ENCODE data around the gene ATP11A. TPM values are rescaled to one million over a fixed set of nuclear protein-coding genes. Genes with fewer than 3 reads are reported as not detected.
"Not testable (repeated sequence)": the region's sequence is repeated elsewhere in the genome, so short reads cannot be mapped to it uniquely, and the experiment has no call there.

Gene ATP11A
- total RNA-seq, 3 donors from 2014 or later, result 22.1 to 27.2 (median 26.8) TPM

DNA sequence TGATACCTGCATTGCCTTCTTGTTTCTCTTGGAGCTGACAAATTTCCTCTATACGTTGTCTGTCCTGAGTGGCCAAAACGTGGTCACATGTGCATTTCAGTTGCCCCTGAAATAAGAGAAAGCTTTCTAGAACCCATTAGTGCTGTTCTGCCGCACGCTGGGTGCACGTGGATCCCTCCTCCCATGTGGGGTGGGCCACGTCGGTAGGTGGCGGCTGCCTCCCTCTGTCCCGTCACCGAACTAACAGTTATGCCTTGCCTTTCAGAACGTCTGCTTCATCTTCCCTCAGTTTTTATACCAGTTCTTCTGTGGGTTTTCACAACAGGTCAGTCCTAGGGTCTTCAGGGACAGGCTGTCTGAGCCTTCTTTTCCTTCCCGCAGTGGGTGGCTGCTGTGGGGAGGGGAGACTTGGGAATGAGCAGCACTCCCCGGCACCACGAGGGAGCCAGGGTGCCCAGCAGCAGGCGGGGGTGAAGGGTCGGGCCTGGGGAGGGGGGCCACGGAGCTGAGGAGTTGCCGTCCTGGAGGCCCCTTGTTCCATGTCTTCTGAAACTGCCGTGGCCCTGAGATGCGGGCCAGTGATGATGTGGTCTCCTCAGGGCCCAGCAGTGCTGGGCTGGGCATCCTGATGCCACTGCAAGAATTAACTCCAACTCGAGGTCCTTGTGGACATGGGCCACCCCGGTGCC, 169.4 kb downstream of the ATP11A start:
- no peak for DNase-seq (ENCODE audit: low spot score in 2 of 2)
- Histone ChIP-seq H3K4me1 (no peaks in the 10 kb centered on the region), H3K27ac (no peak overlapping the region), H3K4me3 (no peak overlapping the region), H3K27me3 (no peaks in the 10 kb centered on the region), H3K36me3 (no peaks in the 10 kb centered on the region), H3K9me3 (no peaks in the 10 kb centered on the region)
- TF ChIP-seq POLR2AphosphoS5 (IDR thresholded peaks at IDR 0.05) (no peak), POLR2A (IDR thresholded peaks at IDR 0.05) (no peak)
- TF ChIP-seq, protein P1, sequence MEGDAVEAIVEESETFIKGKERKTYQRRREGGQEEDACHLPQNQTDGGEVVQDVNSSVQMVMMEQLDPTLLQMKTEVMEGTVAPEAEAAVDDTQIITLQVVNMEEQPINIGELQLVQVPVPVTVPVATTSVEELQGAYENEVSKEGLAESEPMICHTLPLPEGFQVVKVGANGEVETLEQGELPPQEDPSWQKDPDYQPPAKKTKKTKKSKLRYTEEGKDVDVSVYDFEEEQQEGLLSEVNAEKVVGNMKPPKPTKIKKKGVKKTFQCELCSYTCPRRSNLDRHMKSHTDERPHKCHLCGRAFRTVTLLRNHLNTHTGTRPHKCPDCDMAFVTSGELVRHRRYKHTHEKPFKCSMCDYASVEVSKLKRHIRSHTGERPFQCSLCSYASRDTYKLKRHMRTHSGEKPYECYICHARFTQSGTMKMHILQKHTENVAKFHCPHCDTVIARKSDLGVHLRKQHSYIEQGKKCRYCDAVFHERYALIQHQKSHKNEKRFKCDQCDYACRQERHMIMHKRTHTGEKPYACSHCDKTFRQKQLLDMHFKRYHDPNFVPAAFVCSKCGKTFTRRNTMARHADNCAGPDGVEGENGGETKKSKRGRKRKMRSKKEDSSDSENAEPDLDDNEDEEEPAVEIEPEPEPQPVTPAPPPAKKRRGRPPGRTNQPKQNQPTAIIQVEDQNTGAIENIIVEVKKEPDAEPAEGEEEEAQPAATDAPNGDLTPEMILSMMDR (IDR thresholded peaks at IDR 0.05), result no peak
- intact Hi-C loops (cut with DNase I; ENCODE audit: low total_unique reads), result no loop called here

DNA sequence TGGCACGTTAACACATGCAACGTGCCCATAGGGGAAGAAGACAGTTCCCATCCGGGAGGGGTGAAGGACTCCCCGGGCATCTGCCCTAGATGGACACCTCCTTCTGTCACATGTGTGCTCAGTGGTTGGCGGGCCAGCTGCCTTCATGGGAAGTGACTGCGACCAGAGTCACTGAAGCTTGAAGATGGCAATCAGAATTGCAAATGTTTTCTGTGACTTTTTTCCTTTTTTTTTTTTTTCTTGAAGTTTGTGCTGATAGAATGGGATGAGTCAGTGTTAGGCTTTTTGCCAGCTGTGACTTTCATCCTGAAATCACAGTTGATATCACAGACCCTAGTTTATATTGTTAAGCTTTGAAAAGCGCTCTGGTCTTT, 170.0 kb downstream of the ATP11A start:
- no peak overlapping the region for H3K4me3 ChIP-seq
- intact Hi-C loops (cut with DNase I; ENCODE audit: low total_unique reads), result no loop called here
- H3K27me3 ChIP-seq, result no peaks in the 10 kb centered on the region
- H3K9me3 ChIP-seq, result no peaks in the 10 kb centered on the region
- no peaks in the 10 kb centered on the region for H3K4me1 ChIP-seq
- no peaks in the 10 kb centered on the region for H3K36me3 ChIP-seq
- no peak for TF ChIP-seq POLR2A (IDR thresholded peaks at IDR 0.05)
- TF ChIP-seq, protein P1 (IDR thresholded peaks at IDR 0.05), result no peak
- TF ChIP-seq POLR2AphosphoS5 (IDR thresholded peaks at IDR 0.05), result no peak
- no peak overlapping the region for H3K27ac ChIP-seq
- DNase-seq (ENCODE audit: low spot score in 2 of 2), result no peak

- DNase-seq (ENCODE audit: low spot score in 2 of 2), result no peak
- Histone ChIP-seq H3K4me1 (no peaks in the 10 kb centered on the region), H3K9me3 (no peaks in the 10 kb centered on the region), H3K4me3 (no peak overlapping the region), H3K36me3 (no peaks in the 10 kb centered on the region), H3K27me3 (no peaks in the 10 kb centered on the region), H3K27ac (no peak overlapping the region)
- intact Hi-C loops (cut with DNase I; ENCODE audit: low total_unique reads), result no loop called here
- TF ChIP-seq POLR2A (IDR thresholded peaks at IDR 0.05), result no peak
- TF ChIP-seq, protein P1 (IDR thresholded peaks at IDR 0.05), result no peak
- no peak for TF ChIP-seq POLR2AphosphoS5 (IDR thresholded peaks at IDR 0.05)
Observed at GRCh38 chr13:112861876-112862615, 172.2 kb downstream of the ATP11A start.

GRCh38 chr13:112863356-112863755, 173.5 kb downstream of the ATP11A start:
- H3K9me3 ChIP-seq; H3K4me1 ChIP-seq; H3K4me3 ChIP-seq; H3K27ac ChIP-seq; H3K36me3 ChIP-seq; DNase-seq (ENCODE audit: low spot score in 2 of 2); H3K27me3 ChIP-seq; intact Hi-C loops (cut with DNase I; ENCODE audit: low total_unique reads): not testable (repeated sequence)

- H3K4me1 ChIP-seq; intact Hi-C loops (cut with DNase I; ENCODE audit: low total_unique reads); H3K9me3 ChIP-seq; DNase-seq (ENCODE audit: low spot score in 2 of 2); H3K27me3 ChIP-seq; H3K36me3 ChIP-seq; H3K4me3 ChIP-seq; H3K27ac ChIP-seq: not testable (repeated sequence)
Observed at GRCh38 chr13:112865478-112865877, 175.6 kb downstream of the ATP11A start.

DNA sequence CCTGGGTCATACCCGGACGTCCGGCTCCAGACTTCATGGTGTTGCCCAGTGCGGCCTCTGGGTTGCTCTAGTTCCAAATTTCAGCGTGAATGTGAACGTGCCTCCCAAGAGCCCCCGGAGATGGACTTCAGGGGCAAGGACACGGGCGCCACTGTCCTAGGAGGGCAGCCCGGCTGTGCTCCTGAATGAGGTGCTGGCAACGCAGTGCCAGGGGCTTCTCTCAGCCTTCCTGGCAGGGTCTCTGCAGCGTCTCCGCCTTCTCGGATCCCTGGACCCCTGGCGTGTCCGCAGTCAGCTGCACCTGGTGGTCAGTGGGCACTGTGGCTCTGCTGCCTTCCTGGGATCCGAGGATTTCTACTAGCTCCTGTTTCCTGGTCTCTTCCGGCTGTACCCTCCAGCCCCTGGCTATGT, 177.5 kb downstream of the ATP11A start:
- no peak overlapping the region for H3K4me3 ChIP-seq
- H3K9me3 ChIP-seq, result no peaks in the 10 kb centered on the region
- no peaks in the 10 kb centered on the region for H3K4me1 ChIP-seq
- no peaks in the 10 kb centered on the region for H3K36me3 ChIP-seq
- no peak for TF ChIP-seq POLR2AphosphoS5 (IDR thresholded peaks at IDR 0.05)
- no peak for TF ChIP-seq POLR2A (IDR thresholded peaks at IDR 0.05)
- TF ChIP-seq, protein P1 (IDR thresholded peaks at IDR 0.05), result no peak
- H3K27me3 ChIP-seq, result no peaks in the 10 kb centered on the region
- no peak overlapping the region for H3K27ac ChIP-seq
- DNase-seq (ENCODE audit: low spot score in 2 of 2), result no peak
- intact Hi-C loops (cut with DNase I; ENCODE audit: low total_unique reads), result no loop called here
